ENCODE measurements around the gene BBS5. TPM values are rescaled to one million over a fixed set of nuclear protein-coding genes. Genes with fewer than 3 reads are reported as not detected.
"Not testable (repeated sequence)": the region's sequence is repeated elsewhere in the genome, so short reads cannot be mapped to it uniquely, and the experiment has no call there.

The BBS5 gene
- total RNA-seq, 1 donor from 2014 or later = 6.0 TPM

DNA sequence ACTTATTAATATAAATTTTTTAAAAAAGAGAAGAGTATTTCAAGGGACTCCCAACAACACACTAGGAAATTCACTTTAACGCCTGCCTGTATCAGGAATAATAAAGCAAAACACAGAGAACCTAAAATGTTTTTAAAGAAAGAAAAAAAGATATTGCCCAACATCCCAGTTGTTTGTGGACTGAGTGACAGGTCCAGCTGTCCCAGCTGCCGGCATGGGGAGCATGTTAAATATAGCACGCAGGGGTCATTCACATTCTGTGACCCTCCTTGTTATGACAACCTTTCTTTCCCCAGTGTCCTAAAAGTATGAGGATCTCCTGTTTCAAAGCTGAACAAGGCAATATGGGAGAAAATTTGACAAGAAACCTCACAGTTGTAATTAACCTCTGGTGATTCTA lies 34.6 kb downstream of the BBS5 start:
- H3K27ac ChIP-seq = no peak overlapping the region
- H3K4me3 ChIP-seq = no peak overlapping the region
- no peaks in the 10 kb centered on the region for H3K9me3 ChIP-seq
- peaks cover 4% of the 10 kb centered on the region for H3K4me1 ChIP-seq
- TF ChIP-seq, protein P1, sequence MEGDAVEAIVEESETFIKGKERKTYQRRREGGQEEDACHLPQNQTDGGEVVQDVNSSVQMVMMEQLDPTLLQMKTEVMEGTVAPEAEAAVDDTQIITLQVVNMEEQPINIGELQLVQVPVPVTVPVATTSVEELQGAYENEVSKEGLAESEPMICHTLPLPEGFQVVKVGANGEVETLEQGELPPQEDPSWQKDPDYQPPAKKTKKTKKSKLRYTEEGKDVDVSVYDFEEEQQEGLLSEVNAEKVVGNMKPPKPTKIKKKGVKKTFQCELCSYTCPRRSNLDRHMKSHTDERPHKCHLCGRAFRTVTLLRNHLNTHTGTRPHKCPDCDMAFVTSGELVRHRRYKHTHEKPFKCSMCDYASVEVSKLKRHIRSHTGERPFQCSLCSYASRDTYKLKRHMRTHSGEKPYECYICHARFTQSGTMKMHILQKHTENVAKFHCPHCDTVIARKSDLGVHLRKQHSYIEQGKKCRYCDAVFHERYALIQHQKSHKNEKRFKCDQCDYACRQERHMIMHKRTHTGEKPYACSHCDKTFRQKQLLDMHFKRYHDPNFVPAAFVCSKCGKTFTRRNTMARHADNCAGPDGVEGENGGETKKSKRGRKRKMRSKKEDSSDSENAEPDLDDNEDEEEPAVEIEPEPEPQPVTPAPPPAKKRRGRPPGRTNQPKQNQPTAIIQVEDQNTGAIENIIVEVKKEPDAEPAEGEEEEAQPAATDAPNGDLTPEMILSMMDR (IDR thresholded peaks at IDR 0.05) = no peak
- H3K27me3 ChIP-seq = no peaks in the 10 kb centered on the region
- intact Hi-C loops (cut with DNase I) = no loop called here
- DNase-seq = no peak
- ATAC-seq = no peak
- no peaks in the 10 kb centered on the region for H3K36me3 ChIP-seq

DNA sequence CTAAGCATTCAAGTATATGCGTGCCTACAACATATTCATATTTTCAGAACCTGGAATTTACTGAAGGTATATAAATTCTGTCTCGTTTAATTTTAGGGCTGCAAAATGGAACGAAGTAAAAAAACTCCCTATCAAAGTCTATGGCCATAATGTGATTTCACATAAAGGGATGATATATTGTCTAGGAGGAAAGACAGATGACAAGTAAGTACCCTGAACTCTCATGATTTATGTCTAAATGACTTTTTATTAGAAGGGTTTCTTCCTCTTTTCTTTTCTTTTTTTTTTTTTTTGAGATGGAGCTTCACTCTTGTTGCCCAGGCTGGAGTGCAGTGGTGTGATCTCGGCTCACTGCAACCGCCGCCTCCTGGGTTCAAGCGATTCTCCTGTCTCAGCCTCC lies 35.5 kb downstream of the BBS5 start:
- H3K27ac ChIP-seq; H3K4me3 ChIP-seq; intact Hi-C loops (cut with DNase I); H3K4me1 ChIP-seq; H3K36me3 ChIP-seq; ATAC-seq; H3K27me3 ChIP-seq; DNase-seq; H3K9me3 ChIP-seq: not testable (repeated sequence)

DNA sequence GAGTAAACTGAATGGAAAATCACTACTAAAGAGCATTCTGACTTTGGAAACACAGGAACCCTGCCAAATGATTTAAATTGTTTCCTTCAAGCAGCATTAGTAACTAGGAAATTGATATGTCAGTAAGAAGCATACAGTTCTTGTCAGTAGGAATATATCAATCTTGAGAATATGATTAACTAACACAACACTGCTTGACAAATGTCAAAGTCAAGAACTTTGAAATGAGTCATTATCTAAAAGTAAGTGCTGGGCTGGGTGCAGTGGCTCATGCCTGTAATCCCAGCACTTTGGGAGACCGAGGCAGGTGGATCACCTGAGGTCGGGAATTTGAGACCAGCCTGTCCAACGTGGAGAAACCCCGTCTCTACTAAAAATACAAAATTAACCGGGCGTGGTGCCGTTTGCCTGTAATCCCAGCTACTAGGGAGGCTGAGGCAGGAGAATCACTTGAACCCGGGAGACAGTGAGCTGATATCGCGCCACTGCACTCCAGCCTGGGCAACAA lies 37.2 kb downstream of the BBS5 start:
- H3K27me3 ChIP-seq; H3K36me3 ChIP-seq; intact Hi-C loops (cut with DNase I); H3K27ac ChIP-seq; ATAC-seq; DNase-seq; H3K4me3 ChIP-seq; H3K9me3 ChIP-seq; H3K4me1 ChIP-seq: not testable (repeated sequence)

DNA sequence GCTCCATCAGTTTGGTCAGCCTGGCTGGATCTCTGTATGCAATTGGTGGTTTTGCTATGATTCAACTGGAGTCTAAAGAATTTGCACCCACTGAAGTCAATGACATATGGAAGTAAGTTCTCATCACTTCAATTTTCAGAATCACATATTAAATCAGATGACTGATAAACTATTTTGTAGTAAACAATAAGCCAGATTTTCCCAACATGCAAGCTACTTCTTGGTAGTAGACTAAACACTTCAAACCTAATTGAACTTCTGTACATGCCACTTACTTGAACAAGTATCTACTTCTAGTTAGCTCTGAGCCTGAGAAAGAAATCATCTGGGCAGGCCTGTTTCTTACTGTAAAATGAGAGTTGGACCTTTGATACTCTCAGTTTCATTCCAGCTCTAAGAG lies 41.6 kb downstream of the BBS5 start:
- Histone ChIP-seq H3K4me1 (no peaks in the 10 kb centered on the region), H3K27ac (no peak overlapping the region), H3K4me3 (no peak overlapping the region), H3K27me3 (no peaks in the 10 kb centered on the region), H3K36me3 (peaks cover 4% of the 10 kb centered on the region), H3K9me3 (no peaks in the 10 kb centered on the region)
- DNase-seq (no peak), ATAC-seq (no peak)
- intact Hi-C loops (cut with DNase I) = no loop called here
- TF ChIP-seq, protein P1 (IDR thresholded peaks at IDR 0.05) = no peak

DNA sequence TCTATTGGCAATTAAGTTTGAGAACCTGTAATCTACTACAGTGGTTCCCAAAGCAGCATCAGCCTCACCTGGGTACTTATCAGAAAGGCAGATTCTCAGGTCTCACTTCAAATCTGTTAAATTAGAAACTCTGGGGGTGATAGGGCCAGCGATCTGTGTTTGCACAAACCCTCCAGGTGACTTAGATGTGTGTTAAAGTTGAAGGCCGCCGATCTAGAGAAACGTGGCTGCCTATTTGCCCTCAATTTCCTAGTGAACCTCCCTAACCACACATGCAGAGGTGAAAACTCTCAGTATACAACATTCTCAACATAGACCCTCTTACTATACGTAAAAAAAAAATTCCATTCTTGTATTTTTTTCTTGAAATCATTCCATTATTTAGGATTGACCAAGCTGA lies 44.4 kb downstream of the BBS5 start:
- TF ChIP-seq, protein P1 (IDR thresholded peaks at IDR 0.05) = no peak
- DNase-seq = no peak
- no peak for ATAC-seq
- Histone ChIP-seq H3K27ac (no peak overlapping the region), H3K36me3 (peaks cover 4% of the 10 kb centered on the region), H3K27me3 (no peaks in the 10 kb centered on the region), H3K4me3 (no peak overlapping the region), H3K4me1 (no peaks in the 10 kb centered on the region), H3K9me3 (no peaks in the 10 kb centered on the region)
- intact Hi-C loops (cut with DNase I) = no loop called here

DNA sequence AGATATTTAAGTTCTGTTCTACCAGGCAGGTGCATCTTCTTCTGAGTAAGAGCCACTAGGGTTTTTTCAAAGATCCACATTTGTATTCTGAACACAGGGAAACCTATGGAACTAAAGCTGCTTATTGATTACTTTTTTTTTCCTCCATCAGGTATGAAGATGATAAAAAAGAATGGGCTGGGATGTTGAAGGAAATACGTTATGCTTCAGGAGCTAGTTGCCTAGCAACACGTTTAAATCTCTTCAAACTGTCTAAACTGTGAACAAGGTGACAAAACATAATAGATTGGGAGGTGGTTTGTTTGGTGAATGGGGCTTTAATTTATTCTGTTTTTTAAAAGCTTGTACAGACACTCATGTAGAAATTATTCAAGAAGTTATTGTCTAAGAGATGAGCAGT lies 46.1 kb downstream of the BBS5 start:
- TF ChIP-seq, protein P1 (IDR thresholded peaks at IDR 0.05) = no peak
- Histone ChIP-seq H3K4me1 (no peaks in the 10 kb centered on the region), H3K27me3 (no peaks in the 10 kb centered on the region), H3K36me3 (peaks cover 21% of the 10 kb centered on the region), H3K27ac (no peak overlapping the region), H3K9me3 (no peaks in the 10 kb centered on the region), H3K4me3 (no peak overlapping the region)
- no peak for ATAC-seq
- intact Hi-C loops (cut with DNase I) = no loop called here
- DNase-seq = no peak

DNA sequence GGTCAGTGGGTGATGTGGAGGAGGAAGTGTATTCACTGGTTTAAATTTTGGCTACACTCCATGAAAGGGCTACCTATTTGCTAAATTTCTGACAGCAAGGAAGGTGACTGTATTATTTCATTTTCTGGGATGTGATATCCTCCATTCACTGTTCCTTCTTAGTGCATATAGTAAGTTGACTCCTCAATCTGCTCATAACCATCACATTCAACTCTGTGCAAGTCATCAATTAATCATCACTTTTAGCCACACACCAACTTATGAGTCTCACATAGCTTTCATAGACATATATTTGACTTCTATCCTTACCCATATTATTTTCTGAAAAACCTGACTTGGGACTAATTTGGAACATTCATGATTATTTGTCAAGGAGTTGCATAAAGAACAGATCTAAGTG lies 47.2 kb downstream of the BBS5 start:
- Histone ChIP-seq H3K9me3 (no peaks in the 10 kb centered on the region), H3K27me3 (no peaks in the 10 kb centered on the region), H3K4me3 (no peak overlapping the region), H3K4me1 (no peaks in the 10 kb centered on the region), H3K36me3 (peaks cover 29% of the 10 kb centered on the region), H3K27ac (no peak overlapping the region)
- intact Hi-C loops (cut with DNase I) = no loop called here
- DNase-seq = no peak
- no peak for ATAC-seq
- TF ChIP-seq, protein P1 (IDR thresholded peaks at IDR 0.05) = no peak
